Omental fat pad (tissue), 4 donors: ENCODE measurements around the gene TFF2. TPM values are rescaled to one million over a fixed set of nuclear protein-coding genes. Genes with fewer than 3 reads are reported as not detected.

ENCODE experiments used
- ATAC-seq: fragments of 150-250 bp; one replicate; pipeline ENCODE4 v1.9.1; 2016; ENCODE audit warnings: mild to moderate bottlenecking, moderate library complexity; ENCODE audit not compliant: low FRiP score
- DNase-seq: peaks from one replicate; pipeline ENCODE4 v3.0.0-alpha.2; 2019; ENCODE audit warnings: low spot score
- CTCF ChIP-seq, 3 donors: fragments of 450-650 bp; IDR thresholded peaks; one replicate each; pipeline ENCODE4 v1.5.1; 2016 to 2017; ENCODE audit warnings: antibody characterized with exemption in 3 of 3, mild to moderate bottlenecking in 3 of 3, moderate library complexity in 2 of 3
- total RNA-seq, 4 donors: library from RNA; depleted of rRNA; stranded (reverse); fragments of >200 nt; gene quantifications; one replicate each; pipeline ENCODE4 v1.1.0, GENCODE V29; 2016

The TFF2 gene
- total RNA-seq, 4 donors from 2014 or later, result not detected

GRCh38 chr21:42352441-42353095 lies 1.8 kb upstream of the TFF2 start:
- DNase-seq, result no peak
- no peak for ATAC-seq
- TF ChIP-seq CTCF (IDR thresholded peaks at IDR 0.05), result no peak

DNA sequence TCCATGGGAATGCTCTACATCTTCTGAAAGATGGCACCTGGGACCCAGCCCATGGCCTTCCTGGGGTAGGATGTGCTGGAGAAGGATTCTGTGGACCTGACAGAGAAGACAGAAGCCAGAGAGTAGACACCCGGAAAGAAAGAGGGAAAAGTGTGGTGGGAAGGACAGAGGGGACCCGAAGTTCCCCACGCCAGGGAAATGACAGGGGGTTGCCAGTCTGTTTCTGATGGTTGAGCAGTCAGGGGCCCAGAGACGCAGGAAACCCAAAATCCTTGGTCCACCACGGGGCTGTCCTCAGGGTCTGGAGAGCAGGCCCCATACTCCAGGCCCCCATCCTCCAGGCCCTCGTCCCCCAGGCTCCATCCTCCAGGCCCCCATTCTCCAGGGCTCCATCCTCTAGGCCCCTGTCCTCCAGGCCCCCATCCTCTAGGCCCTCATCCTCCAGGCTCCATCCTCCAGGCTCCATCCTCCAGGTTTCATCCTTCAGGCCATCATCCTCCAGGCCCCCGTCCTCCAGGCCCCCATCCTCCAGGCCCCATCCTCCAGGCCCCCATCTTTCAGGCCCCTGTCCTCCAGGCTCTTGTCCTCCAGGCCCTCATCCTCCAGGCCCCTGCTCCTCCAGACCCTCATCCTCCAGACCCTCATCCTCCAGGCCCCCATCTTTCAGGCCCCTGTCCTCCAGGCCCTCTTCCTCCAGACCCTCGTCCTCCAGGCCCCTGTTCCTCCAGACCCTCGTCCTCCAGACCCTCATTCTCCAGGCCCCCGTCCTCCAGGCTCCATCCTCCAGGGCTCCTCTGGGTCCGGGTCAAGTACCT lies 1.0 kb upstream of the TFF2 start:
- ATAC-seq, result no peak
- no peak for DNase-seq
- TF ChIP-seq CTCF (IDR thresholded peaks at IDR 0.05), result no peak

GRCh38 chr21:42350318-42350910 lies 380 bp downstream of the TFF2 start:
- no peak for DNase-seq
- no peak for TF ChIP-seq CTCF (IDR thresholded peaks at IDR 0.05)
- ATAC-seq, result no peak

DNA sequence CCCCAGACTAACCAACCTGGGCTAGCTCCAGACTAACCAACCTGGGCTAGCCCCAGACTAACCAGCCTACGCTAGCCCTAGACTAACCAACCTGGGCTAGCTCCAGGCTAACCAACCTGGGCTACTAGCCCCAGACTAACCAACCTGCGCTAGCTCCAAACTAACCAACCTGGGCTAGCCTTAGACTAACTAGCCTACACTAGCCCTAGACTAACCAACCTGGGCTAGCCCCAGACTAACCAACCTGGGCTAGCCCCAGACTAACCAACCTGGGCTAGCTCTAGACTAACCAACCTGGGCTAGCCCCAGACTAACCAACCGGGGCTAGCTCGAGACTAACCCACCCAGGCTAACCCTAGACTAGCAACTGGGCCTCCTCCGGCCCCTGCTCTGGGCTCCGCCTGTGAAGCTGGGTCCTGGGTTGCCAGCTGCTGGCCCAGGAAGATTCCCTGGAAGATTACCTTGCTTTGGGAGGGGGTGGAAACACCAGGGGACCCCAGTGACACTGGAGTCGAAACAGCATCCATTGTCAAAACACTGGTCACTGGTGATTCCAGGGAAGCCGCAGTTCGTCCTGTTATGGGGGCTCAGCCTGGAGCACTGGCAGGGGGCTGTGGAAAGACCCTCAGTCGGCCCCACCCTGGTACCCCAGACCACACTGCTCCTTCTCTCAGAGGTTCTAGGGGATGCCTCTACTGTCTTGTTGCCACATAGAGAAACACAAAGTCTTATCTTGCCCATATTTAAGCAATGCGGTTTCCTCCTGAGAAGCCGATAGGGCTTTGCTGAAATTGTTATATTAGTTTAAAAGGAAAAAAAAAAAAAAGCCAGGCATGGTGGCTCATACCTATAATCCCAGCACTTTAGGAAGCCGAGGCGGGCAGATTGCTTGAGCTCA lies 1.1 kb downstream of the TFF2 start:
- DNase-seq (no peak), ATAC-seq (no peak)
- TF ChIP-seq CTCF (IDR thresholded peaks at IDR 0.05), result no peak

GRCh38 chr21:42348762-42349161 lies 2.0 kb downstream of the TFF2 start:
- no peak for TF ChIP-seq CTCF (IDR thresholded peaks at IDR 0.05)
- DNase-seq (no peak), ATAC-seq (no peak)

DNA sequence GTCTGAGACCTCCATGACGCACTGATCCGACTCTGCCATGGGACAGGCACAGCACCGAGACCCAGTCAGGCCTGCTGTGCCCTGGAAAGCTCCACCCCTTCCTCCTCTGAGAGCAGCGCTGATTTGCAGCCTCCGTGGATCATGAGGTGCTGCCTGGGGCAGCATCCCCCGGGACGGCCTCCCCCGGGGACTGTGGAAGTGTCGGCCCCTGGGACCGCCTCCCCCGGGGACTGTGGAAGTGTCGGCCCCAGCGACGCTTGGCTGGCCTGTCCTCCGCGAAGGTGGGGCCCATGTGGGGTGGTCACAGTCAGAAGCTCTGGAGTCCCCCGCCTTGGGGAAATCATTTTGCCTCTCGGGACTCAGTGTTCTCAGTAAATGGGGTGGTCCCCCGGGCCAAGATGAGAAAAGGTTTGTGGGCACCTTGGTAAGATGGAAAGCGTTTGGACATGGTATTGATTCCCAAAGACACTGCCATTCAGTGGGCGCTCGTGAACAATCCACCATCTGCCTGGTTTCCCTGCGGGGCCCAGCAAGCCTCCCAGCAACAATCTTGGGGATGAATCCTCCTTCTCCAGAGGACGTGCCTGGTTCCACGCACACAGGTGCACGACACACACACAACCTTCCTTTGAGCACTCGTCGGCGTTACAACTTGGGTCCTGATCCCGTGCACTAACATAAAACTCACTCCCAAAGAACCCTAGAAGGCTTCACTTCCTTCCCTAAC lies 3.0 kb downstream of the TFF2 start:
- DNase-seq, result no peak
- no peak for ATAC-seq
- TF ChIP-seq CTCF (IDR thresholded peaks at IDR 0.05), result no peak
